Mononuclear cell (primary cell): Measurements from ENCODE around the gene NEURL2. TPM values are rescaled to one million over a fixed set of nuclear protein-coding genes. Genes with fewer than 3 reads are reported as not detected.
"Not testable (repeated sequence)": the region's sequence is repeated elsewhere in the genome, so short reads cannot be mapped to it uniquely, and the experiment has no call there.

Experiments used
- H3K27me3 ChIP-seq: 2 replicates; pipeline ENCODE4 v1.6.0; 2011; ENCODE audit warnings: low read length, control low read depth; ENCODE audit not compliant: insufficient read depth
- H3K4me1 ChIP-seq: 2 replicates; pipeline ENCODE4 v1.5.1; 2011; ENCODE audit warnings: mild to moderate bottlenecking, low read length, control low read depth; ENCODE audit not compliant: insufficient read depth
- H3K4me3 ChIP-seq: 2 replicates; pipeline ENCODE4 v1.5.1; 2011; ENCODE audit warnings: mild to moderate bottlenecking, low read length, moderate library complexity
- H3K9me3 ChIP-seq: 2 replicates; pipeline ENCODE4 v1.5.1; 2011; ENCODE audit warnings: low read depth, mild to moderate bottlenecking, control low read depth, low read length
- total RNA-seq: library from RNA; depleted of rRNA; stranded (reverse); fragments of >200 nt; gene quantifications from one replicate; pipeline ENCODE4 v1.2.3, GENCODE V29; 2012

NEURL2 gene
- total RNA-seq: 1.9 TPM

DNA sequence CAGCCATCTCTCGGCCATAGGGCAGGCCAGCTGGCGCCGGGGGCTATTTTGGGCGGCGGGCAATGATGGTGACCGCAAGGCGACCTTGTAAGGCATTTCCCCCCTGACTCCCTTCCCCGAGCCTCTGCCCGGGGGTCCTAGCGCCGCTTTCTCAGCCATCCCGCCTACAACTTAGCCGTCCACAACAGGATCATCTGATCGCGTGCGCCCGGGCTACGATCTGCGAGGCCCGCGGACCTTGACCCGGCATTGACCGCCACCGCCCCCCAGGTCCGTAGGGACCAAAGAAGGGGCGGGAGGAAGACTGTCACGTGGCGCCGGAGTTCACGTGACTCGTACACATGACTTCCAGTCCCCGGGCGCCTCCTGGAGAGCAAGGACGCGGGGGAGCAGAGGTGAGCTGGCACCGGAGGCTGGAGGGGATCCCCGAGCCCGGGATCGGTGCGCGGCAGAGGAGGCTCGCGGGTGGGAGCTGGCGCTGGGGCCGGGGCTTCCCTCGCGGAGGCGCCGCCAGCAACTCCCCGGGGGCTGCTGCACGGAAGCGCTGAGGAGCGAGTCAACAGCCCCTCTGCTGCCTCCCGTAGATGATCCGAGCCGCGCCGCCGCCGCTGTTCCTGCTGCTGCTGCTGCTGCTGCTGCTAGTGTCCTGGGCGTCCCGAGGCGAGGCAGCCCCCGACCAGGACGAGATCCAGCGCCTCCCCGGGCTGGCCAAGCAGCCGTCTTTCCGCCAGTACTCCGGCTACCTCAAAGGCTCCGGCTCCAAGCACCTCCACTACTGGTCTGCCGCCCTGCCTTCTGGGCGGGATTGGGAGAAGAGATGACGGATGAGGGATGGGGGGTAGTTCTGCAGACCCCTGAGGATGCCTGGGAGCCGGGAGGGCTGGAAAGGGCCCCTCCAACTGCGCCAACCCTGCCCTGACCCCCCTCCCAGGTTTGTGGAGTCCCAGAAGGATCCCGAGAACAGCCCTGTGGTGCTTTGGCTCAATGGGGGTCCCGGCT lies at the start of gene NEURL2, which contains the start of gene CTSA:
Gene NEURL2, minus strand, starts transcription at position 224 of the 999 bp plus-strand sequence. Its CDS starts 217 bp downstream, at position 7.
Gene CTSA, plus strand, starts transcription at position 351 of the 999 bp plus-strand sequence. Its CDS starts 234 bp downstream, at position 585.
- no peaks in the 10 kb centered on the region for H3K27me3 ChIP-seq
- H3K4me3 ChIP-seq: peak within 1 kb of the TSS; percentile 71
- H3K4me1 ChIP-seq: peaks cover 37% of the 10 kb centered on the region
- no peaks in the 10 kb centered on the region for H3K9me3 ChIP-seq

DNA sequence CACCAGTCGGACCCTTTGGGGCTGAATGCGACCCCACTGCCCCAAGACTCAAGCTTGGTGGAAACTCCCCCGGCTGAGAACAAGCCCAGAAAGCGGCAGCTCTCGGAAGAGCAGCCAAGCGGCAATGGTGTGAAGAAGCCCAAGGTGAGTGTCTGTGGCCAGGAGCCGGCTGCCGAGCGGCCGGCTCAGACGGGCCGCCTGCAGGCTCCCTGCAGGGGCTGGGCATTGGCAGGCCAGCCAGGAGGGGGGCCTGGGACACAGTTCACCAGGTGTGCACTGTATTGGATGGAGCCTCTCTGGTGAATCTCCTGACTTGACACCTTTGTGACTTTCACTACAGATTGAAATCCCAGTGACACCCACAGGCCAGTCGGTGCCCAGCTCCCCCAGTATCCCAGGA lies 49.5 kb upstream of the NEURL2 start:
- peaks cover 60% of the 10 kb centered on the region for H3K4me1 ChIP-seq
- no peak overlapping the region for H3K4me3 ChIP-seq
- H3K27me3 ChIP-seq: no peaks in the 10 kb centered on the region
- no peaks in the 10 kb centered on the region for H3K9me3 ChIP-seq

- Histone ChIP-seq H3K4me1 (peaks cover 56% of the 10 kb centered on the region), H3K4me3 (no peak overlapping the region), H3K27me3 (no peaks in the 10 kb centered on the region), H3K9me3 (no peaks in the 10 kb centered on the region)
Observed at GRCh38 chr20:45940053-45940452, 49.0 kb upstream of the NEURL2 start.

GRCh38 chr20:45938727-45939438 lies 47.9 kb upstream of the NEURL2 start:
- H3K9me3 ChIP-seq: no peaks in the 10 kb centered on the region
- H3K4me1 ChIP-seq: peaks cover 45% of the 10 kb centered on the region
- no peak overlapping the region for H3K4me3 ChIP-seq
- H3K27me3 ChIP-seq: no peaks in the 10 kb centered on the region

GRCh38 chr20:45937765-45938164 lies 46.8 kb upstream of the NEURL2 start:
- H3K9me3 ChIP-seq: no peaks in the 10 kb centered on the region
- H3K4me1 ChIP-seq: peaks cover 41% of the 10 kb centered on the region
- no peaks in the 10 kb centered on the region for H3K27me3 ChIP-seq
- H3K4me3 ChIP-seq: no peak overlapping the region

GRCh38 chr20:45935416-45936046 lies 44.5 kb upstream of the NEURL2 start:
- Histone ChIP-seq H3K9me3 (no peaks in the 10 kb centered on the region), H3K4me3 (peak overlapping the region; percentile 99), H3K27me3 (no peaks in the 10 kb centered on the region), H3K4me1 (peaks cover 41% of the 10 kb centered on the region)

GRCh38 chr20:45934586-45935415 lies 43.8 kb upstream of the NEURL2 start, which contains the start of gene PCIF1:
TSS of gene PCIF1 (plus strand) at chr20:45934683. CDS start at chr20:45939000, 4,317 bp downstream.
- no peaks in the 10 kb centered on the region for H3K27me3 ChIP-seq
- peak within 1 kb of the TSS; percentile 99 for H3K4me3 ChIP-seq
- H3K4me1 ChIP-seq: peaks cover 41% of the 10 kb centered on the region
- no peaks in the 10 kb centered on the region for H3K9me3 ChIP-seq

DNA sequence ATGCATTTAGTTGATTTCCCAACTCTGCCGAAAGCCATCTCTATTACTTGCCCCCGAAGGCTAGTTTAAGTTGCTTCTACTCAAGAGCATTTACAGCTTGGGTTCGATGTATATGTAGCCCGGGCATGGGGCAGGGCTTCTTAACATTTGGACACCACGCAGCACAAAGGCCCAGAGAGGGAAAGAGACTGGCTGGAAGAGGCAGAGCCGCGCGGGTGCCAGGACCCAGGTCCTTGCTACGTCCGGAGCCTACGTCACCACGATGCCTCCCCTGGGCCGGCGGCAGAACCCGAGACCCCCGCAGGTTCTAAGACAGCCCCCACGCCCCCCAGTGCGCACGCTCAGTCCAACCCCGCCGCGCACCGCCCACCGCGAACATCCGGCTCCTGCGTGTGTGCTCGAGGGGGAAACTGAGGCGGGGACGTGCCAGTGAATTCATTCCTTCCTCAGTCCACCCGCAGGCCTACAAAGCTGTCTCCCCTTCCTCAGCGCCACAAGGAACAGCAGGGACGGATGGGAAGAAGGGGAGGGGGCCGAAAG lies 43.1 kb upstream of the NEURL2 start:
- Histone ChIP-seq H3K4me1 (peaks cover 41% of the 10 kb centered on the region), H3K27me3 (no peaks in the 10 kb centered on the region), H3K9me3 (no peaks in the 10 kb centered on the region), H3K4me3 (peak overlapping the region; percentile 99)

- H3K4me1 ChIP-seq: peaks cover 35% of the 10 kb centered on the region
- H3K9me3 ChIP-seq: no peaks in the 10 kb centered on the region
- H3K27me3 ChIP-seq: no peaks in the 10 kb centered on the region
- peak overlapping the region; percentile 99 for H3K4me3 ChIP-seq
Observed at GRCh38 chr20:45933266-45934045, 42.4 kb upstream of the NEURL2 start.

DNA sequence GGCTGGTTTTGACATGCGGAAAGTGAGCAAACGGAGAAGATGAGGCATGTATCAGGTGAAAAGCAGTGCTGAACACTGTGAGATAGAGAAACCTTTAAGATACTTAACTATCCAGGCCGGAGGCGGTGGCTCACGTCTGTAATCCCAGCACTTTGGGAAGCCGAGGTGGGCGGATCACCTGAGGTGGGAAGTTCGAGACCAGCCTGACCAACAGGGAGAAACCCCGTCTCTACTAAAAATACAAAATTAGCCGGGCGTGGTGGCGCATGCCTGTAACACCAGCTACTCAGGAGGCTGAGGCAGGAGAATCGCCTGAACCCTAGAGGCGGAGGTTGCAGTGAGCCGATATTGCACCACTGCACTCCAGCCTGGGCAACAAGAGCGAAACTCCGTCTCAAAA lies 40.7 kb upstream of the NEURL2 start:
- not testable (repeated sequence) for H3K27me3 ChIP-seq, H3K4me3 ChIP-seq, H3K9me3 ChIP-seq
- peaks cover 20% of the 10 kb centered on the region for H3K4me1 ChIP-seq

DNA sequence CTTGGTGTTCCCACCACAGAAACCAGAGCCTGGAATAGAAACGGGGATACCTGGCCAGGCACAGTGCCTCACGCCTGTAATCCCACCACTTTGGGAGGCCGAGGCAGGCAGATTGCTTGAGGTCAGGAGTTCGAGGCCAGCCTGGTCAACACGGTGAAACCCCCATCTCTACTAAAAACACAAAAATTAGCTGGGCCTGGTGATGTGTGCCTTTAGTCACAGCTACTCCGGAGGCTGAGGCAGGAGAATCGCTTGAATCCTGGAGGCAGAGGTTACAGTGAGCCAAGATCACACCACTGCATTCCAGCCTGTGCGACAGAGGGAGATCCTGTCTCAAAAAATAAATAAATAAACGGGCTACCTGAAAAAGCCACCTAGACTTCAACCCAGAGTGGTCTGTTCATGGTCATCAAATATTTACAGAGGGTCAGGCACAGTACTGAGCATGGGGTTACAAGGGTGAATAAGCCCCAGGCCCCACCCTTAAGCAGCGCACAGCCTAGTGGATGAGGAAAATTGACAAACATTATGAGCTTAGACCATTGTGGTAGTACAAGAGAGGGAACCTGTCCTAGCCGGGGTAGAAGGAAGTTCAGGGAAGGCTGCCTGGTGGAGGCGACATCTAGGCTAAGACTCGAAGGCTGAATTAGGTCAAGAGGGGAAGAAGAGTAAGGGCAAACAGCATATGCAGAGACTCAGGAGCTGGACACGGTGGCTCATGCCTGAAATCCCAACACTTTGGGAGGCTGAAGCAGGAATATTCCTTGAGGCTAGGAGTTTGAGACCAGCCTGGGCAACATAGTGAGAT lies 36.3 kb upstream of the NEURL2 start:
- Histone ChIP-seq H3K9me3 (no peaks in the 10 kb centered on the region), H3K4me3 (no peak overlapping the region), H3K4me1 (peaks cover 4% of the 10 kb centered on the region), H3K27me3 (no peaks in the 10 kb centered on the region)

- H3K4me3 ChIP-seq: no peak overlapping the region
- H3K9me3 ChIP-seq: no peaks in the 10 kb centered on the region
- no peaks in the 10 kb centered on the region for H3K27me3 ChIP-seq
- H3K4me1 ChIP-seq: peaks cover 4% of the 10 kb centered on the region
Observed at GRCh38 chr20:45926731-45927070, 35.7 kb upstream of the NEURL2 start.
